Epithelial cell of esophagus (primary cell): Measurements from ENCODE around the gene GFRA1.

ENCODE experiments used
- DNase-seq: peaks from one replicate; pipeline ENCODE4 v3.0.0; 2010; ENCODE audit warnings: low read depth
- H3K4me3 ChIP-seq: 2 replicates; pipeline ENCODE4 v1.5.1; 2011; ENCODE audit warnings: mild to moderate bottlenecking, low read length, control low read depth
- TF ChIP-seq, protein P1 (sequence below): IDR thresholded peaks from 2 replicates; pipeline ENCODE4 v1.5.1; 2011; ENCODE audit warnings: low read depth, mild to moderate bottlenecking, low read length, control low read depth, inconsistent platforms; ENCODE audit not compliant: insufficient read depth; ENCODE audit errors: missing control alignments

Gene GFRA1

DNA sequence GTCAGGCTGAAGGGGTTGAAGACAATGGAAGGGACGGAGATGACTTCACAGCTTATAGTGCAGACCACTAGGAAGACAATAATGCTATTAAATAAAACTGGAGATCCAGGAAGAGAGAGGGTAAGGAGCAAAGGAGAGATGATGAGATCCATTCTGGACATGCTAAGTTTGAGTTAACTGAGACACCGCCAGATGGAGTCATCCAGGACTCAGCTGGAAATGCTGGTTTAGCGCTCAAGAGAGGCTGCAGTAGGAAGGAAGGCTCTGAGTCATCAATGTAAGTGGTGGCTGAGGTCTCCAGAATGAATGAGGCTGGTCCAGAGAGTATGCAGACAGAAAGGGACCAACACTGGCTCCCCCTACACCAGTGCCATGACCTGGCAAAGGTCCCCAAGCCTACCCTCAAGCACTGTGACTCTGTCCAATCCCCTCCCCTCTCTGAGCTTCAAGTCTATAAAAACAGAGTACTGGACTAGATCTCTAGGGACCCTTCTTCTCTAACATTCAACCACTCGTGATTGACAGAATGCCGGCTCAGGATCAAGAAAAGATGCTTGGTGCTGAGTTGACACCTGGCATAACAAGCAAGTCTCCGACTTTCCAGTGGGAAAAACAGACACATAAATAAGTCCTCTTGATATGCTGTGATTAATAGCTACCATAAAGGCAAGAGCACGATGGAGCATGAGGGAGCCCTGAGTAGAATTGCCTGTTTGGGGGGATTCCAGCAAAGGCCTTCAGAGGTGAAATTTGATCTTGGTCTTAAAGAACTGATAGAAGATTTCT, 8.9 kb downstream of the GFRA1 start:
- DNase-seq, result no peak

DNA sequence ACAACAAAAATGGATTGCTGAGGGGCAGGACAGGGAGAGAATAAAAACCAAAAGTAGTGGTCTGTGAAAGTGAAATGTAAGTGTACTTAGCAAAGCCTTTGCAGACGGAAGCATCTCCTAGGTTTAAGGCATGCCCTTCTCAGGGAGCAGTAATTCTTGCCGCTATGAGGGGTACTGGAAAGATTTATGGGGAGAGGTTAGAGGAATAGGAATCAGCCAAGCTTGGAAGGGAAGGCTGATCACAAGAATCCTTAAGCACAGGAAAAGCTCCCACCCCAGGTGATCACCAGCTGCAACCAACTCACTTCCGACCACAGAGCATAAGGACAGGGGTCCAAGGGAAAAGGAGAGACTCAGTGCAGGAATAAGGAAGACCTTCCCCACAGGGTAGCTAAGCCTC, 10.3 kb downstream of the GFRA1 start:
- TF ChIP-seq, protein P1, sequence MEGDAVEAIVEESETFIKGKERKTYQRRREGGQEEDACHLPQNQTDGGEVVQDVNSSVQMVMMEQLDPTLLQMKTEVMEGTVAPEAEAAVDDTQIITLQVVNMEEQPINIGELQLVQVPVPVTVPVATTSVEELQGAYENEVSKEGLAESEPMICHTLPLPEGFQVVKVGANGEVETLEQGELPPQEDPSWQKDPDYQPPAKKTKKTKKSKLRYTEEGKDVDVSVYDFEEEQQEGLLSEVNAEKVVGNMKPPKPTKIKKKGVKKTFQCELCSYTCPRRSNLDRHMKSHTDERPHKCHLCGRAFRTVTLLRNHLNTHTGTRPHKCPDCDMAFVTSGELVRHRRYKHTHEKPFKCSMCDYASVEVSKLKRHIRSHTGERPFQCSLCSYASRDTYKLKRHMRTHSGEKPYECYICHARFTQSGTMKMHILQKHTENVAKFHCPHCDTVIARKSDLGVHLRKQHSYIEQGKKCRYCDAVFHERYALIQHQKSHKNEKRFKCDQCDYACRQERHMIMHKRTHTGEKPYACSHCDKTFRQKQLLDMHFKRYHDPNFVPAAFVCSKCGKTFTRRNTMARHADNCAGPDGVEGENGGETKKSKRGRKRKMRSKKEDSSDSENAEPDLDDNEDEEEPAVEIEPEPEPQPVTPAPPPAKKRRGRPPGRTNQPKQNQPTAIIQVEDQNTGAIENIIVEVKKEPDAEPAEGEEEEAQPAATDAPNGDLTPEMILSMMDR, result no peak
- no peak for DNase-seq
- H3K4me3 ChIP-seq, result no peak overlapping the region

More for the DNA sequence above, 8.9 kb downstream of the GFRA1 start:
- TF ChIP-seq, protein P1, result no peak
- H3K4me3 ChIP-seq, result no peak overlapping the region

DNA sequence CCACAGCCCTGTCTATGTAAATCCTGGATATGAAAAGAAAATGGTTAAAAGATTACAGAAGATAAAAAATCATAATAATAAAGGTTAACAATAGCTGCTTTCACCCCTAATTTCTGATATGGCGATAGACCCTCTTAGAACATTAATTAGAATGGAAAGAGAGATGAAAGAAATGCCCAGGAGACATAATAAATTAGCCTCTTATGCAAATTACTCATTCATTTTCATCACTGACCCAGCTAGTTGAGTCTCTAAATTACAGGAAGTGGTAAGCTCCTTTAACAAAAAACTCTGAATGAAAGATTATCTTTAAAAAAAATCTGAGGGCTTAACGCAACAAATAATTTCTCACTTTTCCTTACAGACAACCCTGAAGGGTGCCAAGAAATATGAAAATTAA, 12.4 kb downstream of the GFRA1 start:
- DNase-seq, result no peak
- TF ChIP-seq, protein P1, result no peak
- H3K4me3 ChIP-seq, result no peak overlapping the region

DNA sequence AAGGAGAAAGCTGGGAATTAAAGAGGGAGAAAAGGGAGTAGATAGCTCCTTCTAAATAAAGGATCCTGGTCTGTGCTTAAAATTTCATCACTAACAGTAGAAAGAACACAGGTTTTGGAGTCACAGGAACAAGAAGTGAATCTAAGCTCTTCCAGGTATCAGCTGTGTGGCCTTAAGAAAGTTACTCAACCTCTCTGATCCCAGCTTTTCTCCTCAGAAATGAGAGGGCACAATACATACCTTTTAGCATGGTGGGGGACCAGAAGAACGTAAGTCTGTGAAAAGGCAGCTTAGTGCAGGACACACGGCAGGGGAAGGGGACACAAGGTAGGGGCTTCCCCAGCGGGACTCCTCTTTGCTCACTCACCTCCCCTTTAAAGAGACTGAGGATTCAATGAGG, 13.4 kb downstream of the GFRA1 start:
- H3K4me3 ChIP-seq, result no peak overlapping the region
- TF ChIP-seq, protein P1, result no peak
- DNase-seq, result no peak

DNA sequence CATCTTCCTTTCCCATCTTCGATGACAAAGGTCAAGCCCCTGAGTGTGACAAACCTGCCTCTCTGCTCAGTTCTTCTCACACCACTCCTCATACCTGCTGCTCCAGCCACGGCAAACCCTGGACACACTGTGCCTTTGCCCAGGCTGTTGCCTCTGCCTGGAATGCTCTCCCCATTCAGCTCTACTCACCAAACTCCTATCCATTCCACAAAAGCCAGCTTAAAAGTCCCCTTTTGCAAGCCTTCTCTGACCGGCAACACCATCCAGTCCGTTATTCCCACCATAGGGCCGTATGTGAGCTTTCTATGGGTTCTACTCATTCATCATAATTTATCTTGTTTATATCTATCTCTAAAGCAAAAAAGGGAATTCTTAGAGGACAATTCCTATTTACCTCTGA, 15.2 kb downstream of the GFRA1 start:
- no peak for DNase-seq
- no peak overlapping the region for H3K4me3 ChIP-seq
- TF ChIP-seq, protein P1, result no peak

DNA sequence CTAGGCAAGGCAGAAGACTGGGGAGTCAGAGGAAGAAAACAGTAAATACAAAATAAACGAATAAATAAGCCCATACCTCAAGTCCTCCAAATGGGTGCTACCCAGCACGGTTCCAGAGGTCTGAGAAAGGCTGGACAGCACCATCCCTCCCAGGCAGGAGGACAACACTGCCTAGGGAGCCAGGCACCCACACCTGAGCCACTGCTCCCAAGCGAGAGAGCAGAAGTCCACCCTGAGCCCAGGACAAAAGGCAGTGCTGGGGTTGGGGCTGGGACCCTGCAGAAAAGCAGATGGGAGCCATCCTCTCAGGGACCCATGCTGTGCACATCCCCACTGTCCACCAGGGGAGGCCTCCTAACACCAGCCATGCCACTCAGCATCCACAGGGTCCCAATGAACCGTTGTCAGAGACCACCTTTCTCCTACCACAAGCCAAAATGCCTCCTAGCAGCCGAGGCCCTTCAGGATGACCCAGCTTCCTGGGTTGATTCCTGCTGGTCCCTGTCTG, 16.2 kb downstream of the GFRA1 start:
- H3K4me3 ChIP-seq, result no peak overlapping the region
- TF ChIP-seq, protein P1, result no peak
- DNase-seq, result no peak
